Brain microvascular endothelial cell (primary cell): Measurements from ENCODE around the gene KCNH2.

Experiments used
- DNase-seq: peaks from one replicate; pipeline ENCODE4 v3.0.0-alpha.2; 2020
- H3K27ac ChIP-seq: fragments of 250-450 bp; sonication (Bioruptor Pico); 2 replicates; pipeline ENCODE4 v1.5.1; 2020; ENCODE audit warnings: mild to moderate bottlenecking, moderate library complexity
- H3K27me3 ChIP-seq: fragments of 250-450 bp; sonication (Bioruptor Pico); replicated peaks from 2 replicates; pipeline ENCODE4 v1.5.1; 2020; ENCODE audit warnings: mild to moderate bottlenecking
- H3K36me3 ChIP-seq: fragments of 250-450 bp; sonication (Bioruptor Pico); replicated peaks from 2 replicates; pipeline ENCODE4 v1.5.1; 2020; ENCODE audit warnings: mild to moderate bottlenecking
- H3K4me3 ChIP-seq: 2 replicates; pipeline ENCODE4 v1.5.1; 2011; ENCODE audit warnings: low read depth, mild to moderate bottlenecking, control low read depth, low read length, moderate library complexity
- CTCF ChIP-seq: IDR thresholded peaks from 2 replicates; pipeline ENCODE4 v1.5.1; 2011; ENCODE audit warnings: low read depth, mild to moderate bottlenecking, moderate library complexity, low read length, control low read depth, inconsistent platforms; ENCODE audit errors: missing control alignments
- in situ Hi-C: cut with HindIII; loops from 2 replicates; pipeline ENCODE4 v1.10.0; 2017; ENCODE audit warnings: low sequenced_read_pairs, low pct_ligation_motif_present

KCNH2 gene

GRCh38 chr7:150953061-150953997, 24.8 kb downstream of the KCNH2 start:
- Histone ChIP-seq H3K36me3 (no peaks in the 10 kb centered on the region), H3K4me3 (no peak overlapping the region), H3K27ac (no peak overlapping the region), H3K27me3 (peaks cover 10% of the 10 kb centered on the region)
- in situ Hi-C loops, result no loop called here
- DNase-seq, result no peak
- TF ChIP-seq CTCF, result no peak

DNA sequence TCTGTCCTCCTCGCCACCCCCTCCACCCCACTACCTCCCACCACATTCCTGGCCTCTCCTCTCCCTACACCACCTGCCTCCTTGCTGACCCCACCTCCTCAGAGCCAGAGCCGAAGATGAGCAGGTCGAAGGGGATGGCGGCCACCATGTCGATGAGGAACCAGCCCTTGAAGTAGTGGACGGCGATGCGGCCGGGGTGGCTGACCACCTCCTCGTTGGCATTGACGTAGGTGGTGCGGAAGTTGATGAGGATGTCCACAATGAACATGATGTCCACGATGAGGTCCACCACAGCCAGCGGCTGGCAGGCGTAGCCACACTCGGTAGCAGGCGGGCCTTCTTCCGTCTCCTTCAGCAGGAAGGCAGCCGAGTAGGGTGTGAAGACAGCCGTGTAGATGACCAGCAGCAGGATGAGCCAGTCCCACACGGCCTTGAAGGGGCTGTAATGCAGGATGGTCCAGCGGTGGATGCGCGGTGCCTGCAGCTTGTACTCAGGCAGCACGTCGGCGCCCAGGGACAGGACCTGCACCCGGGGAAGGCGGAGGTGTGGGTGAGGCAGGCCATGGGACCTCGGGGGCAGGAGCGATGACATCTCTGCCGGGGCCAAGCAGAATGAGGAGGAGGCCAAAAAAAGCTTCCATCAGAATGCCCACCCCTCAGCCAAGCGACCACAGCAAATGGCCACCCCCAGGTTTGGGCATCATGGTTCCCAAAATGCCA, 25.6 kb downstream of the KCNH2 start:
- DNase-seq, result no peak
- no peak for TF ChIP-seq CTCF
- no peak overlapping the region for H3K27ac ChIP-seq
- in situ Hi-C loops, result no loop called here
- no peaks in the 10 kb centered on the region for H3K36me3 ChIP-seq
- peaks cover 3% of the 10 kb centered on the region for H3K27me3 ChIP-seq
- no peak overlapping the region for H3K4me3 ChIP-seq

- in situ Hi-C loops, result no loop called here
- H3K27me3 ChIP-seq, result no peaks in the 10 kb centered on the region
- no peak overlapping the region for H3K4me3 ChIP-seq
- no peak for TF ChIP-seq CTCF
- H3K36me3 ChIP-seq, result no peaks in the 10 kb centered on the region
- no peak for DNase-seq
- H3K27ac ChIP-seq, result no peak overlapping the region
Observed at GRCh38 chr7:150951521-150951920, 26.6 kb downstream of the KCNH2 start.

- DNase-seq, result no peak
- H3K4me3 ChIP-seq, result no peak overlapping the region
- H3K27ac ChIP-seq, result no peak overlapping the region
- in situ Hi-C loops, result no loop called here
- H3K36me3 ChIP-seq, result no peaks in the 10 kb centered on the region
- H3K27me3 ChIP-seq, result no peaks in the 10 kb centered on the region
- TF ChIP-seq CTCF, result no peak
Observed at GRCh38 chr7:150951181-150951520, 27.0 kb downstream of the KCNH2 start.

DNA sequence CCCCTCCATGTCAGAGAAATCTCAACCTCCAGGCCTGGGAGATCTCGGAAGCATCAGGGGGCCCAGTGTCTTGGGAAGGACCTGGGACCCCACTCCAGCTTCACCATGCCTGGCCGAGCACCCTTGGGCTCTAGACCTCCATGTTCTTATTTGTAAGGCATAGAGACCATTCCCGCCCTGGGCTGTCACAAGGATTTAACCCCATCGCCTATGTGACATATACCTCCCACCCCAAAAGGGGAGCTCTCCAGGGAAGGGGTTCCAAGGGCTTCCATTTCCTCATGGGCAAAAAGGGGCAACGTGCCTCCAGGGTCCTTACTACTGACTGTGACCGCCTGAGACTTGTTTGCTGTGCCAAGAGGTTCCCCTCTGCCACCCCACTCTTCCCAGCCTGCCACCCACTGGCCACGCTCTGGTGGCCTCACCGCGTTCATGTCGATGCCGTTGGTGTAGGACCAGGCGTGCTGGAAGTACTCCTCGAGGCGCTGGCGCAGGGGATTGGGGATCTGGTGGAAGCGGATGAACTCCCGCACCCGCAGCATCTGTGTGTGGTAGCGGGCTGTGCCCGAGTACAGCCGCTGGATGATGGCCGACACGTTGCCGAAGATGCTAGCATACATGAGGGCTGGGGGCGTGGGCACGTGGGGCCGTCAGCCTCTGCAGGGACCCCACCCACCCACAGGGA, 27.5 kb downstream of the KCNH2 start:
- H3K4me3 ChIP-seq, result no peak overlapping the region
- DNase-seq, result no peak
- TF ChIP-seq CTCF, result no peak
- H3K36me3 ChIP-seq, result no peaks in the 10 kb centered on the region
- H3K27ac ChIP-seq, result no peak overlapping the region
- in situ Hi-C loops, result no loop called here
- H3K27me3 ChIP-seq, result no peaks in the 10 kb centered on the region
